Naive thymus-derived CD8-positive, alpha-beta T cell (primary cell): ENCODE data around the gene MORN4. TPM values are rescaled to one million over a fixed set of nuclear protein-coding genes. Genes with fewer than 3 reads are reported as not detected.

Source experiments
- ATAC-seq, 2 donors: fragments of 150-1000 bp; cut with Tn5 transposase in 1 of 2; sonication (Bioruptor Pico), chemical (Tn5 transposase) in 1 of 2; 1 replicate in 1 of 2; 2 replicates in 1 of 2; pipeline ENCODE4 v1.10.0; 2021; ENCODE audit warnings: mild to moderate bottlenecking in 2 of 2, moderate library complexity in 2 of 2
- POLR2A ChIA-PET: fragments of 350-600 bp; sonication (Branson Sonifier 250); formaldehyde crosslinking; loops from one replicate; lab custom pipeline; 2021; ENCODE audit warnings: antibody characterized with exemption; lab: Charles Lee
- DNase-seq, 10 donors: peaks; one replicate each; pipeline versions ENCODE4 v3.0.0 to v3.0.0-alpha.2; 2020 to 2022
- H3K27ac Mint-ChIP-seq, 10 donors: one replicate each; pipeline ENCODE4 v1.8.0; 2020 to 2022; ENCODE audit warnings: mild to moderate bottlenecking in 10 of 10, mixed read lengths in 10 of 10, moderate library complexity in 4 of 10, inconsistent platforms in 1 of 10
- H3K27me3 Mint-ChIP-seq, 5 donors: one replicate each; pipeline ENCODE4 v1.8.0; 2021 to 2022; ENCODE audit warnings: mixed read lengths in 5 of 5
- H3K36me3 Mint-ChIP-seq, 3 donors: one replicate each; pipeline ENCODE4 v1.8.0; 2020 to 2022; ENCODE audit warnings: mixed read lengths in 3 of 3, mild to moderate bottlenecking in 2 of 3, inconsistent platforms in 1 of 3
- H3K4me1 Mint-ChIP-seq, 4 donors: one replicate each; pipeline ENCODE4 v1.8.0; 2021 to 2022; ENCODE audit warnings: mixed read lengths in 4 of 4
- H3K4me3 Mint-ChIP-seq, 10 donors: one replicate each; pipeline ENCODE4 v1.8.0; 2020 to 2022; ENCODE audit warnings: mild to moderate bottlenecking in 10 of 10, mixed read lengths in 10 of 10, moderate library complexity in 6 of 10, inconsistent platforms in 1 of 10
- H3K9me3 Mint-ChIP-seq, 9 donors: one replicate each; pipeline ENCODE4 v1.8.0; 2020 to 2022; ENCODE audit warnings: mixed read lengths in 9 of 9, mild to moderate bottlenecking in 3 of 9, inconsistent platforms in 1 of 9, moderate library complexity in 1 of 9
- polyA plus RNA-seq, 3 donors: library from polyadenylated mRNA; unstranded; fragments of 300-500 nt; fragmentation: Illumina TruSeq; gene quantifications; one replicate each; pipeline ENCODE4 v1.2.3, GENCODE V29; 2021
- total RNA-seq, 8 experiments: library from RNA in 2 of 8; stranded (reverse) in 2 of 8; gene quantifications; one replicate each; pipeline ENCODE4 v1.2.3 and lab custom pipeline; 2021 to 2026

MORN4 gene
- total and polyA plus RNA-seq, 5 experiments from 2014 or later: 1.6 to 6.2 (median 3.1) TPM

- H3K4me3 Mint-ChIP-seq: peak overlapping the region in 1 of 10 donors; percentile 26
- H3K27me3 Mint-ChIP-seq: no peaks in the 10 kb centered on the region
Measured at GRCh38 chr10:97590082-97590747, 43.1 kb downstream of the MORN4 start.

GRCh38 chr10:97589479-97589878 lies 43.8 kb downstream of the MORN4 start, which contains the start of gene C10orf62:
Gene C10orf62 (plus strand): TSS chr10:97589721. CDS start chr10:97589898, 177 bp downstream.
- ATAC-seq: no peak
- H3K27ac Mint-ChIP-seq: no peak within 1 kb of the TSS
- no peaks in the 10 kb centered on the region for H3K9me3 Mint-ChIP-seq
- H3K4me3 Mint-ChIP-seq: peak within 1 kb of the TSS in 1 of 10 donors; percentile 26
- DNase-seq: no peak
- no peaks in the 10 kb centered on the region for H3K36me3 Mint-ChIP-seq
- no peaks in the 10 kb centered on the region for H3K27me3 Mint-ChIP-seq
- POLR2A ChIA-PET: no interaction called here
- H3K4me1 Mint-ChIP-seq: peaks cover 0 to 6% (median 0%) of the 10 kb centered on the region in 4 donors

More at GRCh38 chr10:97590082-97590747, 43.1 kb downstream of the MORN4 start:
- no peaks in the 10 kb centered on the region for H3K36me3 Mint-ChIP-seq
- H3K27ac Mint-ChIP-seq: no peak overlapping the region
- DNase-seq (peak in 1 of 10 donors; percentile 7), ATAC-seq (no peak)
- no peaks in the 10 kb centered on the region for H3K9me3 Mint-ChIP-seq
- peaks cover 0 to 6% (median 0%) of the 10 kb centered on the region in 4 donors for H3K4me1 Mint-ChIP-seq
- POLR2A ChIA-PET: no interaction called here

- DNase-seq (no peak), ATAC-seq (no peak)
- Mint-ChIP-seq H3K27me3 (no peaks in the 10 kb centered on the region), H3K27ac (no peak overlapping the region), H3K4me1 (peaks cover 0 to 6% (median 0%) of the 10 kb centered on the region in 4 donors), H3K36me3 (no peaks in the 10 kb centered on the region), H3K4me3 (no peak overlapping the region), H3K9me3 (no peaks in the 10 kb centered on the region)
- POLR2A ChIA-PET: no interaction called here
Measured at GRCh38 chr10:97587183-97587582, 46.1 kb downstream of the MORN4 start.

- H3K4me1 Mint-ChIP-seq: peaks cover 0 to 3% (median under 1%) of the 10 kb centered on the region in 4 donors
- H3K27me3 Mint-ChIP-seq: no peaks in the 10 kb centered on the region
- H3K4me3 Mint-ChIP-seq: no peak overlapping the region
- POLR2A ChIA-PET: no interaction called here
- H3K9me3 Mint-ChIP-seq: no peaks in the 10 kb centered on the region
- H3K27ac Mint-ChIP-seq: peak overlapping the region in 1 of 10 donors; percentile 3
- ATAC-seq (no peak), DNase-seq (no peak)
- no peaks in the 10 kb centered on the region for H3K36me3 Mint-ChIP-seq
Measured at GRCh38 chr10:97585439-97585811, 47.9 kb downstream of the MORN4 start.

GRCh38 chr10:97584798-97585438 lies 48.4 kb downstream of the MORN4 start:
- H3K27me3 Mint-ChIP-seq: peaks cover 0 to 3% (median 0%) of the 10 kb centered on the region in 5 donors
- no peak for DNase-seq
- POLR2A ChIA-PET: no interaction called here
- H3K27ac Mint-ChIP-seq: peak overlapping the region in 1 of 10 donors; percentile 64
- no peak overlapping the region for H3K4me3 Mint-ChIP-seq
- H3K9me3 Mint-ChIP-seq: no peaks in the 10 kb centered on the region
- H3K4me1 Mint-ChIP-seq: peaks cover 0 to 2% (median 0%) of the 10 kb centered on the region in 4 donors
- no peak for ATAC-seq
- no peaks in the 10 kb centered on the region for H3K36me3 Mint-ChIP-seq

GRCh38 chr10:97584060-97584797 lies 49.1 kb downstream of the MORN4 start, which contains the start of gene HOGA1:
Gene HOGA1 (plus strand): TSS chr10:97584389. CDS start chr10:97584704, 315 bp downstream.
- POLR2A ChIA-PET: no interaction called here
- H3K36me3 Mint-ChIP-seq: no peaks in the 10 kb centered on the region
- H3K9me3 Mint-ChIP-seq: no peaks in the 10 kb centered on the region
- H3K4me3 Mint-ChIP-seq: no peak within 1 kb of the TSS
- H3K27me3 Mint-ChIP-seq: peaks cover 0 to 6% (median 0%) of the 10 kb centered on the region in 5 donors
- H3K27ac Mint-ChIP-seq: peak within 1 kb of the TSS in 2 of 10 donors; percentile 30 to 64
- H3K4me1 Mint-ChIP-seq: peaks cover 0 to 2% (median 0%) of the 10 kb centered on the region in 4 donors
- ATAC-seq (no peak), DNase-seq (no peak)

GRCh38 chr10:97583476-97583875 lies 49.8 kb downstream of the MORN4 start:
- Mint-ChIP-seq H3K9me3 (no peaks in the 10 kb centered on the region), H3K4me3 (no peak overlapping the region), H3K4me1 (peaks cover 0 to 2% (median 0%) of the 10 kb centered on the region in 4 donors), H3K27ac (no peak overlapping the region), H3K27me3 (peaks cover 0 to 6% (median 1%) of the 10 kb centered on the region in 5 donors), H3K36me3 (no peaks in the 10 kb centered on the region)
- ATAC-seq (no peak), DNase-seq (no peak)
- POLR2A ChIA-PET: no interaction called here

GRCh38 chr10:97582169-97582568 lies 51.1 kb downstream of the MORN4 start:
- no peak for DNase-seq
- POLR2A ChIA-PET: no interaction called here
- peaks cover 0 to 6% (median 1%) of the 10 kb centered on the region in 5 donors for H3K27me3 Mint-ChIP-seq
- H3K4me1 Mint-ChIP-seq: peaks cover 0 to 2% (median 0%) of the 10 kb centered on the region in 4 donors
- no peaks in the 10 kb centered on the region for H3K36me3 Mint-ChIP-seq
- ATAC-seq: no peak
- no peak overlapping the region for H3K27ac Mint-ChIP-seq
- H3K4me3 Mint-ChIP-seq: no peak overlapping the region
- no peaks in the 10 kb centered on the region for H3K9me3 Mint-ChIP-seq

GRCh38 chr10:97580421-97581367 lies 52.6 kb downstream of the MORN4 start:
- H3K4me3 Mint-ChIP-seq: no peak overlapping the region
- peak overlapping the region in 2 of 10 donors; percentile 31 to 52 for H3K27ac Mint-ChIP-seq
- ATAC-seq: no peak

GRCh38 chr10:97578171-97578844 lies 55.0 kb downstream of the MORN4 start:
- Mint-ChIP-seq H3K4me1 (peaks cover 0 to 4% (median 0%) of the 10 kb centered on the region in 4 donors), H3K27ac (no peak overlapping the region), H3K9me3 (no peaks in the 10 kb centered on the region), H3K27me3 (peaks cover 0 to 6% (median 1%) of the 10 kb centered on the region in 5 donors), H3K4me3 (no peak overlapping the region), H3K36me3 (no peaks in the 10 kb centered on the region)
- POLR2A ChIA-PET: no interaction called here
- no peak for ATAC-seq
- DNase-seq: no peak

More at GRCh38 chr10:97580421-97581367, 52.6 kb downstream of the MORN4 start:
- POLR2A ChIA-PET: no interaction called here
- peaks cover 0 to 4% (median 0%) of the 10 kb centered on the region in 4 donors for H3K4me1 Mint-ChIP-seq
- DNase-seq: no peak
- H3K27me3 Mint-ChIP-seq: peaks cover 0 to 6% (median 1%) of the 10 kb centered on the region in 5 donors
- H3K9me3 Mint-ChIP-seq: no peaks in the 10 kb centered on the region
- H3K36me3 Mint-ChIP-seq: no peaks in the 10 kb centered on the region

GRCh38 chr10:97577701-97578100 lies 55.6 kb downstream of the MORN4 start:
- DNase-seq: no peak
- ATAC-seq: no peak
- H3K4me1 Mint-ChIP-seq: peaks cover 0 to 4% (median 0%) of the 10 kb centered on the region in 4 donors
- H3K9me3 Mint-ChIP-seq: no peaks in the 10 kb centered on the region
- no peak overlapping the region for H3K27ac Mint-ChIP-seq
- H3K36me3 Mint-ChIP-seq: no peaks in the 10 kb centered on the region
- POLR2A ChIA-PET: no interaction called here
- peaks cover 0 to 6% (median 1%) of the 10 kb centered on the region in 5 donors for H3K27me3 Mint-ChIP-seq
- no peak overlapping the region for H3K4me3 Mint-ChIP-seq
